ENCODE measurements around the gene KCNC2.

KCNC2 gene

DNA sequence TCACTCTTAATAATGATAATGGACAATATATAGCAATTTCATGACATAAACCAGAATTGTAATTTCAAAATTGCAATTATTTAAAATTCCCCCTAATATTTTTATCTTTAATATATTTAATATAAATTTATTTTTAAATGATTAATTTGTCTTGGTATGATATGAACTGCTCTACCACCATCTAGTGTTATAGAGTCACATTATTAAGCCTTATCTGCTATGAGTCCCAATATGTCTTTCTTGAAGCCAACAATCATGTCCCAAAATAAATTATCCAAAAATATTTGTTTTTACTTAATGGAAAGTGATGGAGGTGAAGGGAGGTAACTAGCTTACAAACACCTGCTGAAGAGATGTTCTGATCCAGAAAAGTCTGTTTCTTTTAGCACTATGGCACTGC lies 151.4 kb downstream of the KCNC2 start:
- DNase-seq (ENCODE audit: low read depth) = no peak

DNA sequence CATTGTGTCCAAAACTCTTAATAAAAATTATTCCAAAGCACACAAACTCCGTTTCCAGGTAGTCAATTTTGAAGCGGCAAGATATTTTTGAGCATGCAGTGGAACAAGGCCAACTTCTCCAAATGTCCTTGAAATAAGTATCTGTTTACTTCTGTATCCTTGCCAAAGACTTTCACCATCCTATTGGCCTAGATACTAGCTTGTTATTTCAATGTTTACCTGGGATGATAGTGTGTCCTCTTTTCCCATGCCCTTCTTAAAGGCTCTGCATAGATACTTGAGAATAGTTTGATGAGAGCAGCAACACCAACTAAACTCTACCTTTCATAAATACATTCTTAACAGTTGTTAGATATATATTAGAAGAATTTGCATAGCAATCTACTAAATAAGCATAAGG lies 160.9 kb downstream of the KCNC2 start:
- no peak for DNase-seq (ENCODE audit: low read depth)

DNA sequence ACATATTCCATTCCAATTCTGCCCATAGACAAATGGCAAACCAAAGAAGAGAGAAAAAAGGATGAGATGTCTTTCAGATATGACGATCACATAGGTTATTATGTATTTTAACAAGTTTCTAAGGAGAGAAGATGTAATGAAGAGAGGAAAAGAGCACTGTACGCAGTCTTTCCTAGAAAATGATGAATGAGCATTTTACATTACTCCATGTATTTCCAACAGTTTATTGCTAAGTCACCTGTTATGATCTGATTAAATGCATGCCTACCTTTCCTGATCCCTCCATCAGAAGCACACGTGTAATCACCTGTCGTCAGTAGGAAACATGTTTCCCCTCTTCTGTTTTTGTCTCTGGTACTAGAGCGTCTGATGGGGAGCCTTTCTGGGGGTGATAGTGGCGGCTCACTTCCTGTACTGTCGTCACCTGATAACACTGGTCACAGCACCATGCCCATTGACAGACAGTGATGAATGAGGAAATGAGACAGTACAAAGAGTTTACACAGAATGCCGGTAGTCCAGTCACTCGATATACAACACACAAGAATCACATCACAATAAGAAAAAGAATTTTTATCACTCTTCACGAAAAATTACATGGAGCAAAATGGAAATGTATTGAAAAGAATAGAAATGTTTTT lies 161.6 kb downstream of the KCNC2 start:
- DNase-seq (ENCODE audit: low read depth) = no peak

DNA sequence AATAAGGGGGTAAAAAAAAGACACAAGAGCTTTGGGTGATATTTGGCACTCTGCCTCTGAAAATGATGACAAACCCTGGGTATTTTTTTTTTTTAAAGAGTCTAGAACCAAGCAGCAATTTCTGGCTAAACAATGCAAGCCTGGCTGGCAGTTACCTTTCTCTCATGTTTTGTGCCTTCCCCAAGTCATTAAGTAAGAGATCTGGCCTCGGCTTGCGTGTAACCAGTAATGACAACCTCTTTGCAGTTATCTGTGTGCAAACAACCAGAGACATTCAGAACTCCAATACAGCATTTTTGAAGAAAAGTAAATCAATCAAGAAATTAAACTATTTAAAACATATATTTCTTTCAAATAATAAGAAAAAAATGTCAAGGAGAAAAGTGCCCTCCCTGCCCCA lies 167.5 kb downstream of the KCNC2 start:
- no peak for DNase-seq (ENCODE audit: low read depth)

DNA sequence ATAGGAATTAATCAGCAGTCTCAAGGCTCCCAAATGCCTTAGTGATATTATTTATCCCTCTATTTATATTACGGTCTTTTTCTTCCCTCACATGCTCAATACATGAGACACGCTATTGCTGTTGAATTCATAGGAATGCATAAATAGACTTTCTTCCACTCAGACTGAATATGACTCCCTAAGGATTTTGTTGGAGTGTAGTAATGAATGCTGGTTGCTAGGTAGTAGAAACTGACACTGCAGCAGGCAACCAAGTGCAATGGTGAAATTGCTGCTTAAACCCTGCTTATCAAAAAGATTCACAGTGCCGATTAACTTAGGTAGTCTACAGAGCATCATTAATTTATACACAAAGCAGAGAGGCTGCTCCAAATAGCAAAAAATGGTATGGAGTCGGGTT lies 168.2 kb downstream of the KCNC2 start:
- DNase-seq (ENCODE audit: low read depth) = no peak

DNA sequence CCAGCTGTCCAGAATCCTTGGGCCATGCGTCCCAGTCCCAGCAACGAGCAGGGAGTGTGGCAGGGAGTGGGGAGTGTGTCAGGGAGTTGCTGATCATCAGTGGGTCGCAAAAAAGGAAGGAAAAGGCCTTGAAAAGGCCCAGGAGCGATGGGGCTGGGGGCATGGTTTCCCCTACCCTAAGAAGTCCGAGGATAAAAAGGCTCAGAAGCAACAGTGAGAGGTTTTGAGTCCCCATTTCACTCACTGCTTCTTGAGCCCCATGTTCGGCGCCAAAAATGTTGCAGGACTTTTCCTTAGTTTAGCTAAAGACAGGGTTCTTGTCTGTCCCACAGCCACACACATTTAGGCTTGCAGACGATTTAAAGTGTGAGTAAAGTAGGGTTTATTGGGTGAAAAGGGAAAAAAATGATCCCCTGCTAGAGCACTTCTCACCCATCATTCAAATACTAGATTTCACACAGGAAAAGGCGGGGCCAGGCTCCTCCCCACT lies 189.5 kb downstream of the KCNC2 start:
- no peak for DNase-seq (ENCODE audit: low read depth)

DNA sequence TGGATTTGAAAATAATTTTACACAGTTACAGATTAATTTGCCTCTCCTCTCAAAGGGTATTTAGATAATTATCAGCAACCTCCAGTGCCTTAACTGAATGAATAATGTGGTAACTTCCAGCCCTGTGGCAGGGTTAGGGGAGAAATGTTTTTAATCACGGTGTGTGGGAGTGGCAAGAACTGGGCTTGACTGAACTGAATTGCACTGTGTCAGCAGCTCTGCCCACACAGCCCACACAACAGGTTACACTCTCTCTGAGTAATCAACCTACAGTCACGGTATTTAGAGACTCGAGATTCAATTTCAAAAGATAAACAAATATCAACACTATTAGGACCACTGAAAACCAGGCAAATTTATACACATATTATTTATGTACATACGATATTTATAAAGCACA lies 198.5 kb downstream of the KCNC2 start:
- DNase-seq (ENCODE audit: low read depth) = no peak

DNA sequence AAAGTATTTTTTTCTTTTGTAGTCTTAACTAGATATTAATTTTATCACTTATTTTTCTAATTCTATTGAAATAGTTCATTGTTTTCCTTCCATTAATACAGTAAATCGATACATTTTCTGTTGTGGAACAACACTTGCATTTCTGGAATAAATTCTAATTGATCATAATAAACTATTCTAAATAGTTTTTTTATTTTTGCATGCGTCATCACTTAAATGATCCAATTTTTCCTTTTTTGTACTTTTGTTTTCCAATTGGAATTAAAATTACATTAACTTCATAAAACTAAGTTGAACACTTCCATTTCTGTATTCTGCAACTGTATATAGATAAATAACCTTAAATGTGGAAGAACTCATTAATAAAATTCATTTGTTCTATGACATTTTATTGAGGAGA lies 202.5 kb downstream of the KCNC2 start:
- DNase-seq (ENCODE audit: low read depth) = no peak

DNA sequence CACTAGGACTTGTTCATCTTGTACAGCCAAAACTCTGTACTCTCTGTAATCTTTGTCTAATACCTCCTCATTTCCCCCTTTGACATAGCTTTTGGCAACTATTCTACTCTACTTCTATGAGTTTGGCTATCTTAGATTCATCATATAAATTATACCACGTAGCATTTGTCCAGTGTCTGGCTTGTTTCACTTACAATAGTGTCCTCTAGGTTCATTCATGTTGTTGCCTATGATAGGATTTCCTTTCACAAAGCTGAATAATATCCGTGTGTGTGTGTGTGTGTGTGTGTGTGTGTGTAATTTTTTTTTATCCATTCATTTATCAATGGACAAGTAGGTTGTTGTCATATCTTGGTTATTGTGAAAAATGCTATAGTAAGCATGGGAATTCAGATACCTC lies 209.5 kb downstream of the KCNC2 start:
- DNase-seq (ENCODE audit: low read depth) = no peak

DNA sequence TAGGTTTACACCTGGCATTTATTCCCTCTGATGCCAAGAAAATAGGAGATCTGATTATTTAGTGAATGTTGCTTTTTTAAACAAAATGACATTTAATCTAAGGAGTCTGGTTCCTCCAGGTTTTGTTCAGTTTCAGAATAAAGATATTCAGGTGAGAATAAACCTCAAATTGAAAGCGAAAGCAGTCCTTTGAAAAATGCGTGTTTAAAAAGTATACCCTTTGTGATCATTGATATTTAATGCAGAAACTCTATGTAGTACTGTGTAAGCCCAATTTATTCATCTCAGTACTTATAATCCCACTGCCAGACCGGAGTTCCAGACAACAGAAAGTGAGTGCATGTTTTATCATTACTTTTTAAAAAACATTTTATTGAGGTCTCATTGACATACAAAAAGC lies 210.2 kb downstream of the KCNC2 start:
- no peak for DNase-seq (ENCODE audit: low read depth)
